Hematopoietic multipotent progenitor cell treated with erythropoietin and hydrocortisone succinate and interleukin-3 and kit ligand, for 17 days (in vitro differentiated cells): ENCODE measurements around the gene PGA5.

Experiments
- DNase-seq: peaks from one replicate; pipeline ENCODE4 v3.0.0-alpha.2; 2015; ENCODE audit warnings: low spot score

Gene PGA5

DNA sequence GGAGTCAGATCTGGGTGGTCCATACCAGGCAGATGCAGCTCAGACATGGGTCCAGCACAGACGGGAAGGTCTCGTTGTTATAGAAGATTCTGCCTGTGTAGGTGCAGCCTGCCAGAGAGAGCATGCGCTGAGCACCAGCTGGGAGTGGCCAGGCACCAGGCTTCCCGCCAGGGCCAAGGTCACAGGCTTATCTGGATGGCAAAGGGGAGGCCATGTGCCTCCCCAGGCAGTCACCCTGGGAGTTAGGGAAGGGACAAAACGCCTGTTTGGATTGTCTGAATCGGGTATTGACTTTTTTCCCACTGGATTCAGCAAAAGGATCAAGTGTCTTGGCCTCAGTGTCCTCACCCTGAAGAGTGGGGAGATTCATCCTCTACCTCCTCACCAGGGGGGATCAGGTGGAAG, 26.5 kb downstream of the PGA5 start:
- peak; percentile 58 for DNase-seq

GRCh38 chr11:61268588-61269250, 27.7 kb downstream of the PGA5 start:
- DNase-seq: no peak

DNA sequence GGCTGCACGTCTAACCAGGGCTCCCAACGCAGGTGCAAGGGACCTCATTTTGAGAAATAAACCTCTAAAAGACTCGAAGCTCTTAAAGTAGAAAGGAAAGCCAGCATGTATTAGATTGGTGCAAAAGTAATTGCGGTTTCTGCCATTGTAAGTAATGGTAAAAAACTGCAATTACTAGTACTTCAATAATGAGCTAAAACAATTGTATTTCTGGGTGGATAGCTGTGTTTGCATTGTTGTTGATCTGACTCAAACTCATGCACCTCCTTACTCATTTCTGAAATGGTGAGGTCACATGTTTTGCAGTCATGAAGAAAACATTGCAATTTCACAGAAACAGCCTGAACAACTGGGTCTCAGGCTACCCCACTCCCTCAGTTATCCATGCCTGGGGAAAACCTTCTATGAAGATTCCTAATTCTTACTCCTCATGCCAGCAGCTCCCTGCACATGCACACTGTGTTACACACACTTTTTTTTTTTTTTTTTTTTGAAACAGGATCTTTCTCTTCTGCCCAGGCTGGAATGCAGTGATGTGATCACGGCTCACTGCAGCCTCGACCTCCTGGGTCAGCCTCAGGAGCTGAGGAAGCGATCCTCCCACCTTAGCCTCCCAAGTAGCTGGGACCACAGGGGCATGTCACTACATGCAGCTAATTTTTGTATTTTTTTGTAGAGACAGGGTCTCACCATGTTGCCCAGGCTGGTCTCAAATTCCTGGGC, 29.5 kb downstream of the PGA5 start:
- DNase-seq: no peak

DNA sequence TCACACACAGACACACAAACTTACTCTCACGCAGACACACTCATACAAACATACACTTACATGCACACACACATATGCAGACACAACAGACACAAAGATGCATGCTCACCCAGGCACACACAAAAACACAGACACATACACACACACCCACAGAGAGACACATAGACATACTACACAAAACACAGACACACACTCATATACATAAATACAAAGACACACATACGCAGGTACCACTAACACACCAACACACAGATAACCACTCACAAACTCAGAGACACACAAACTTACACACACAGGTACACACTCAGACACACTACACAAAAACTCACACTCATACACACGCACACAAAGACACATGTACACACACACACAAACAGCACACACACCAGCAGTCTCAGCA, 31.8 kb downstream of the PGA5 start:
- no peak for DNase-seq

- no peak for DNase-seq
Observed at GRCh38 chr11:61273178-61274078, 32.5 kb downstream of the PGA5 start.

GRCh38 chr11:61274084-61274483, 33.1 kb downstream of the PGA5 start:
- no peak for DNase-seq

DNA sequence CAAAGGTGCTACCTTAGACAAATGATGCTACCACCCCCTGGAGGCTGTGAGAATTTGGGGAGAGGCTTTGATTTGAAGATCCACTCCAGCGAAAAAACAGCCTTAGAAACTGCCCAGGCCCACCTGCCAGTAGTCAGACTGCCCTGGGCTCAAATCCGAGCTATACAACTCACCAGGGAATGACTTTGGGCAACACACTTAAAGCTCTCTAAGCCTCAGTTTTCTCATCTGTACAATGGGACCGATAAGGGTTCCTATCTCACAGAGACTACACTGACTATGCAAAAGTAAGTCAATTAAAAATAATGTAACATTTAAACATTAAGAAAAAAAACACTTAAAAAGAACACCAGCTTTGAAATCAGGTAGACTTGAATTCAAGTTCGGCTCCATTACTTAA, 34.2 kb downstream of the PGA5 start:
- DNase-seq: no peak

DNA sequence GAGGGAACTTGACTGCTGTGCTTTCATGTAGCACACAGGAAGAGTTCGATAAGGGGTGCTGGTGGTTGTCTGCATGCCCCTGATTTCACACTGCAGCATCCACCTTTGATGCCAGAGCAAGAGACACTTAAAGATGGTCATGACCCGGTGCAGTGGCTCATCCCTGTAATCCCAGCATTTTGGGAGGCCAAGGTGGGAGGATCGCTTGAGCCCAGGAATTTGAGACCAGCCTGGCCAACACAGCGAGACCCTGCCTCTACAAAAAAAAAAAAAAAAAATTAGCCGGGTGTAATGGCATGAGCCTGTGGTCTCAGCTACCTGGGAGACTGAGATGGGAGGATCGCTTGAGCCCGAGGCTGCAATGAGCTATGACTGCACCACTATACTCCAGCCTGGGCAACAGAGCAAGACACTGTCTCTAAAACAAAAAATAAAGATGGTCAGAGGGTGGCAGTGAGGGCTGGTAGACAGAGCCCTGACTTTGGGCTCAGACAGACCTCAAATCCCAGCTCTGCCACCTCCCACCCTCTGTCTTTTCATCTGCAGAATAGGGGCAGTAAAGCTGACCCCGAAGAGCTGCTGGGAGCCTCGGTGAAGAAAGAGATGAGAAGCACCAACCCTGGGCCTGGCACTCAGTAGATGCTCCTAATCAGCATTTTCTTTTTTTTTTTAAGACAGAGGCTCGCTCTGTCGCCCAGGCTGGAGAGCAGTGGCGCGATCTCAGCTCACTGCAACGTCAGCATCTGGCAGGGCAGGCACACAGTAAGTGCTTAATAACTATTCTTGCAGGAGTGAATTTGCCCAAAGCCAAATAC, 36.4 kb downstream of the PGA5 start:
- no peak for DNase-seq

- no peak for DNase-seq
Observed at GRCh38 chr11:61278001-61278470, 37.1 kb downstream of the PGA5 start.

- DNase-seq: peak; percentile 46
Observed at GRCh38 chr11:61279934-61280659, 39.1 kb downstream of the PGA5 start.

DNA sequence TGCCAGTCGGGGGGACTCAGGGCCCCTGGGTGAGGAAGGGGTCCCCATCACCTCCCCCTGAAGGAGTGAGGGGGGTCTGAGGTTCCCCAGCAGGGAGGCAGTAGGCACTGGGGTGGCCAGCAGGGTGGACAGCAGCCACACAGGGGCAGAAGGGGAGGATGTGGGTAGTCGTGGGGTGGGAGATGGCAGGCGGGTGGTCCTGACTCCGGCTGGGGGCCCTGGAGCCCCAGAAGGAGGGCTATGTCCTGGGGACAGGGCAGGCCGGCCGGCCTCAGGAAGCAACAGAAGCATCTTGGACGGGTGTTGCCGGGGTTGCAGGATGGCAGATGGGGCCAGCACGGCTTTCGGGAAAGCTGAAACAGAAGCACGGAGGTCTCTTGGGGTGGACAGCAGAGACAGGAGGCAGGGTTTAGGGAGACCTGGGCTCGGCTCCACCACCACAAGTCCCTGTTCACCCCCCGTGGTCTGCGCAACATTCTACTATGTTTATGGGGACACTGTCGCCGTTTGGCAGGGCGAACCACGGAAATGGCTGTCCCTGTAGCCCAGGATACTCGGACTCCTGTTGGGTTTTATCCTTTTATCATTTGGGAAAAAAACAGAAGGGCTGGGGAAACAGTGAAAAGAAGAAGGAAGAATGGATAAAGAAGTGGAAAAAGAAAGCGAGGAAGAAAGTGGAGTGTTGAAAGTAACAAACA, 40.1 kb downstream of the PGA5 start:
- no peak for DNase-seq

DNA sequence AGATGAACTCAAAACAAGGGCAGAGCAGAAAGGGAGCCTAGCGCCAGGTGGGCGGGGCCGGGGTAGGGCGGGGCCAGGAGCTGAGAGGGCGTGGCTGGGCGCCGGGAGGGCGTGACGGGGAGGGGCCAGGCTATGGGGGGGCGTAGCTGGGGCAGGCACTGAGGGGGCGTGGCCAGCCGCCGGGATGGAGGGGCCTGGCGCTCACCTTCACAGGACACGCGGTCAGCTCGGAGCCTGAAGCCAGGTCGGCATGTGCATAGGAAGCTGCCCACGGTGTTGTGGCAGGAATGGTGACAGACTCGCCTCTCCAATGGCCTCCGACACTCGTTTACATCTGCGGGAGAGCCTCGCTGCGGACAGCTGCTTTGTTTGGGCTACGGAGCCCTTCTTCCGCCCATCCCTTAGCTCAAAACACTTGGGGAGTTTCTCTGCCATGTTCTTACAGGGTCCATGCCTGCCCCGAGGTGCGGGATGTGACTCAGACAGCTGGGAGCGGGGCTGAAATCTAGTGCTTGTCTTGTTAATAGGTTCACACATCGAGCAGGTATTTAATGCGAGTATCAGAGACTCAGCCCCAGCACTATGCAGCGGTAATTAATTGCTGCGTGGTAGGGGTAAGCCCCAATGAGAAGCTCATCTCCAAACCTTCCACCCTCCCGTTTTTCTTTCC, 40.7 kb downstream of the PGA5 start:
- DNase-seq: peak; percentile 80

DNA sequence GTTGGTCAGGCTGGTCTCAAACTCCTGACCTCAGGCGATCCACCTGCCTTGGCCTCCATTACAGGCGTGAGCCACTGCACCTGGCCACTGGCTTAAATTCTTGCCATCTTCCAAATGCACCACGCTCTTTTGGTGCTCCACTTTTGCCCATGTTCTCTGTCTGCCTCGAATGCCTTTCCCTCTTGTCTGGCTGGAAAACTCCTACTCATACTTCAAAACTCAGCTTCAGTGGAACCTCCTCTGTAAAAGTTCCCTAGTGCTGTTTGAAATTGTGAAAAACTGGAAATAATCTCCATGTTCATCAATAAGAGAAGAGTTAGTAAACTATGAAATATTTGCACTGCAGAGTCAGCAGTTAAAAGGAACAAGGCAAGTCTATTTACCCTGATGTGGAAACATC, 42.6 kb downstream of the PGA5 start:
- DNase-seq: no peak

- peak; percentile 93 for DNase-seq
Observed at GRCh38 chr11:61287338-61287977, 46.5 kb downstream of the PGA5 start.

GRCh38 chr11:61290905-61291690, 50.1 kb downstream of the PGA5 start:
- DNase-seq: peak; percentile 46

GRCh38 chr11:61292356-61292755, 51.4 kb downstream of the PGA5 start:
- peak; percentile 57 for DNase-seq

- DNase-seq: peak; percentile 63
Observed at GRCh38 chr11:61293867-61294716, 53.1 kb downstream of the PGA5 start.
